T1000 (cell line): ENCODE data around the gene CACHD1.

ENCODE experiments used
- DNase-seq: peaks from one replicate; lab custom pipeline; 2025; ENCODE audit warnings: mixed read lengths; lab: John Stamatoyannopoulos, UW

The CACHD1 gene

GRCh38 chr1:64550510-64550909 is 80.6 kb downstream of the CACHD1 start:
- no peak for DNase-seq

GRCh38 chr1:64550946-64551605 is 81.1 kb downstream of the CACHD1 start:
- DNase-seq: no peak

- DNase-seq: no peak
These were observed 83.4 kb downstream of the CACHD1 start for GRCh38 chr1:64553285-64553684.

DNA sequence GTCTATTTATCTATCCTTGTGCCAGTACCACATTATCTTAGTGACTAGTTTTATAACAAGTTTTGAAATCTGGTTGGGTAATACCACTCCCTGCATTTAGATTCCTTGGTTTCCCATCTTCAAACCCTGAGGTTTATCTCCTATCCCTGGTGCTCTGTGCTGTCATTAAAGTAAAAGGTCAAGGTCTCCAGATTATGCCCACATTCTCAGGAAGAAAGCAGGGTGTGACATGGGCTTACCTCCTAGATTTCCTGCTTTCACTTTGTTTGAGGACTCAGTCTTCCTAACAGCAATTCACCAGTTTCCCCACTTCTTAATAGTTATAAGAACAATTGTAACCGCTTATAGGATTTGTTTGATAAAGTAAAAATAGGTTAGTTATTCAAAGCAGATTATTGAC is 86.0 kb downstream of the CACHD1 start:
- DNase-seq: no peak

GRCh38 chr1:64561993-64562392 is 92.1 kb downstream of the CACHD1 start:
- DNase-seq: no peak

DNA sequence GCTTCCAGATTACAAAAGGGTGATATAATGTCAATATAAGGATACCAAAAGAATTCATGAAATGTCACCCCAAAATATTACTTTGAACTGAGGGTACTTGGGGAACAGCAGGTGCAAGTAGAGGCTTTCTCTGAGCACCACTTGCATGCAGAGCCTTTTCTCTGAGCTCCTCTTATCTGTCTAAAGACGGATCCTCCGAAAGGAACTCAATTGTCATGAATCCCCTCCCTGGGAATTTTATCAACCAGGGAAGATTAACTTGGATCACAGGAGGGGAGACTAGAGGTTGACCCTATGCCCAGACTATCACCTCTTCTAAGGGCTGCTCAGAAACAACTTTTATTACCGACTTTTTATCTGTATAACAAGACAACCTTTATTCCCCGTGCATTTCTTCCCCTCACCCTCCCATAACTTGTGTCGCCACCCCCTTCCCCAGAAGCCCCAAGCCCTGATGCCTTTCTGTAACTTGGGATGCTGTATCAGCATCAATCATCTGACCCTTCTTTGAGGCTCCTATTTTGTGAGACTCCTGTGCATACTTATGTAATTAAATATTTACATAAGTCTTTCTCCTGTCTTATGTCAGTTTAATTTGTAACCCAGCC is 94.1 kb downstream of the CACHD1 start:
- DNase-seq: no peak

DNA sequence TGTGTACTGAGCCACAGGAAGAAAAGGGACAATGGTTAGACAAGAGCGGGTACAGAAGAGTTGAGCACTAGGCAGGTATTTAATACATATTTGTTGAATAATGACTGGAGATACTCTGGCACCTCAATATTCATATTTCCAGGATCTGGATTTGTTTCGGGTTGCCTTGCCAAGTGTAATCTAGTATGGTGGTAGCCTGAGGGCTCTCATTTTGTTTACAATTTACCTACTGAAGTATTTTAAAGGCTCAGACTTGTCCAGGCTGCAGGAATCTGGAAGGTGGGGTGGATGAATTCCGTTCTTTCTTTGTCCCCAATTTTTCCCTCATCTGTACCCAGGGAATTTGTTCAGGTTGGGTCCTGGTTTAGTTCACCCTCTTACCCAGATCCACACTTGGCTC is 95.0 kb downstream of the CACHD1 start:
- no peak for DNase-seq

DNA sequence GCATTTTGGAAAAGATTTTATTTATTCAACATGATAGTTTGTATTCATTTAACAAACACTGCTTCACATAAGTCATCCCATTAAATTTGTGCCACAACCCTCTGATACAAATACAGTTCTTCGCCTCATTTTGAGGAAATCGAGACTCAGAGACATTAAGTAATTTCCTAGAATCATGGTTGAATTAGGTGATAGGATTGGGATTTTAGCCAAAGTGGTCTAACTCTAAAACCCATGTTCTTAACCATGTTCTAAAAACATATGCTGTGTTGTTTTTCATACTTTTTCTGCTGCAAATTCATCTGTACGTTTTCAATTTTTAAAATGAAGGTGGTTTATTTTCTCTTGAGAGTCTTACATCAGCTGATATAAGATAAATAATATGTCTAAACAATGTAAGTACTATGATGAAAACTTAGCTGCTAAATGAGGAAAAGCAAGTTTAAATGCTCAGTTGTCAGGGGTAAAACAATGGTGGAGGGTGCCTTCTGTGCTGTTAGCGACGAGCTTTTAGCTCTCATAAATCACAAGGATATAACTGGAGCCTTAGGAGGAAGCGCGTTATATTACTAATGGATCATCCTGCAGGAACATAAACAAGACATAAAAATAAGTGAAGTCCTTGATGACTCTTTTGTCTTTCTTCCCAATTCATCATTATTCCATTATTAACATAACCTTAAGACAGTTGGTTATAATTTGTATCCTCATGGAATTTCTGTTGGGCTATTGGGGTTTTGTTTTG is 97.7 kb downstream of the CACHD1 start:
- DNase-seq: no peak

DNA sequence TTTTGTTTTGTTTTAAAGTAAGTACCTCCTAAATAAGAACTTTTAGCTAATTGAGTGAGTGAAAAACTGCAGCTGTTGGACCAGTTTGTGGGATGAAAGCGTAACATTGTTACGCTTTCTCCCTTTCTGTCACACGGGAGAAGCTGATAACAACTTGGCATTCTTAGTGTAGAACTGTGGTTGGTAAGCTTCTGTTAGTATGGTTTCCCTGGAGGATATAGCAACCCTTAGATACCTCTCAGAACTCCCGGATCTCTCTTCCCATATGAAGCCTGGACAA is 98.2 kb downstream of the CACHD1 start:
- no peak for DNase-seq

DNA sequence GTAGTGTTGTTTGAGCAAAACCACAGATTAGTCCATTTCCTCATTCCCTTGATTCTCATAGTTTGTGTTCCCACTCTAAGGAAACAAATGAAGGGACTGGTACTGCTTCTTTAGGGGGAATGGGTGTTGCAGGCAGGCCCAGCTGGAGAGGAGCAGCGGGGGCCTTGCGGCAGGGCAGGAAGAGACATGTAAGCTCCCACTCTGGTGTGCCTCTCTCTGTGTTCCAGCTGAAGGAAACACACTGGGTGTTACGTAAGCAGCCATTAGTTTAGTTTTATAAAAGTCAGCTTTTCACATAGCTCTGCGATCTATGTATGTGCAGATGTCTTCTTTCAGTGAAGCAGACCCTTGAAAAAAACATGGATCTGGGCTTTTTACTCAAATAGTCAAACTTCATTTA is 99.5 kb downstream of the CACHD1 start:
- DNase-seq: no peak

- no peak for DNase-seq
These were observed 100.4 kb downstream of the CACHD1 start for GRCh38 chr1:64570267-64570855.

GRCh38 chr1:64572222-64572900 is 102.4 kb downstream of the CACHD1 start:
- no peak for DNase-seq

GRCh38 chr1:64574301-64574700 is 104.4 kb downstream of the CACHD1 start:
- no peak for DNase-seq

- no peak for DNase-seq
These were observed 106.2 kb downstream of the CACHD1 start for GRCh38 chr1:64575881-64576676.

- no peak for DNase-seq
These were observed 108.5 kb downstream of the CACHD1 start for GRCh38 chr1:64578270-64578973.

- no peak for DNase-seq
These were observed 109.8 kb downstream of the CACHD1 start for GRCh38 chr1:64579767-64580166.

DNA sequence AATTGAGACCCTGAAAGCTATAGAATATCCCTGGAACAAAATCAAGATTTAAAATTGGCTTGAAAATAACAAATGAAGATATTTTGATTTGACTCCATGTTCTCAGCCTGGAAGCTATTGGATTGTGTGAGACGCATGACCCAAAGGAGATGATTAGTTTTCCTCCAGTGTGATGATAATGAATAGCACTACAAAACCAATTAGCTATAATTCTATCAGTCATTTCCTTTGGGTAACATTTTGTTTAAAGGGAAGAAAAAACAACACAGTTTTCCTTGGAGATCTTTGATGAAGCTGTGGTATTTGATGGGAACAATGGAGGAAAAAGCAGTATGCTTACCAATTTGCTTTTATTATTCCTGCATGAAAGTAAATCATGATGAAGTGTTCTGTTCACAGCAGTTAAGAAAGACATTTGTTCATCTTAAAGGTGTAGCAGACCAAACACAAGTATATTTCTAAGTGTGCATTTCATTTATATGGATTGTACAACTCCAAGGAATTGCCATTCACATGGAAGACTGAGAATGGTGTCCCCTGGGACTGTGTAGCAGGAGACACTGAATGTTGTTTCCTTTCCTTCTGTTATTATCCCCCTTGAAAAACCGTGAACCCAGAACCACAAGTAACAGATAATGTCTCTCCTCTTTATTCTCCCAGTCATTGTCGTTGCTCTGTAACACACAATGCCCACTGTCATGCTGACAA is 111.4 kb downstream of the CACHD1 start:
- no peak for DNase-seq

DNA sequence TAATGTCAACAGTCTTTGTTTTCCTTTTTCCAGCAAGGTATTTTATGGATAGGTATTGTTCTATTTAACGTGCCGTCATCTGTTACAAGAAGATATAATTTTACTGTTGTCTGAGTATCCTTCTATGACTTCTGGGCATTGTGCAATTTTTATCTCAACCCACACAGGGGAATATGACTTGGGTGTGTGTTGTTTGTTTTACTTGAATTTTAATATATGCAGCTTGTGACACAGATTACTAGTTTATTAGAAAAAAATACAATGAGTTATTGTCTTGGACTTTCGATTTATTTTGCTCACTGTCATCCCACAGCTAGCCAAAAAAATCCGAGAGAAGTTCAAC is 111.9 kb downstream of the CACHD1 start:
- DNase-seq: no peak

DNA sequence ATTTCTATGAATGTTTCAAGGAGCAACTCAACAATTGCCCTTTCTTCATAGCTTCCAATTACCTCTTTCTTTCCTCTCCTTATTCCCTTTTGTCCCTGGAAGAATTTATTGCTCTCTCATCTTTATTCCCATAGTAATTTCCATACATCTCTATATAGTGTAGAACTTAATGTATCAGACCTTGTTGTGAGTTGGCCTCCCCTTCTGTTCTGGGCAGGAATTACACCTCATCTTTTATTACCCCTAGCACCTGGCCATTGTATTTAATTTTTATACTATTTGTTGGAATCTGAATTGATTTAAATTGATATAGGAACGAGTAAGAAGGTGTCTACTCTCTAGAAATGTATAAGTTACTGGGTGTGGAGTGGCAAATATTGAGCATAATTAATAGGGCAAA is 114.5 kb downstream of the CACHD1 start:
- no peak for DNase-seq

GRCh38 chr1:64588876-64589275 is 118.9 kb downstream of the CACHD1 start:
- no peak for DNase-seq

GRCh38 chr1:64590316-64590715 is 120.4 kb downstream of the CACHD1 start:
- DNase-seq: no peak
